GM23338 (cell line): ENCODE measurements around the gene RAB36. TPM values are rescaled to one million over a fixed set of nuclear protein-coding genes. Genes with fewer than 3 reads are reported as not detected.

Source experiments
- ATAC-seq: fragments of 200-7000 bp; cut with Tn5 transposase; 3 replicates; pipeline ENCODE4 v1.9.1; 2020
- DNase-seq: peaks from one replicate; pipeline ENCODE4 v3.0.0-alpha.2; 2015; ENCODE audit warnings: low spot score
- H2AFZ ChIP-seq: fragments of 200-600 bp; sonication (generic); 2 replicates; pipeline ENCODE4 v1.8.0; 2016; ENCODE audit warnings: antibody characterized with exemption, mild to moderate bottlenecking, moderate library complexity
- H3F3A ChIP-seq: fragments of 200-600 bp; sonication (generic); replicated peaks from 2 replicates; pipeline ENCODE4 v1.8.0; 2017; ENCODE audit warnings: antibody characterized with exemption, mixed run types, low read depth
- H3K27ac ChIP-seq: fragments of 200-600 bp; sonication (generic); 2 replicates; pipeline ENCODE4 v1.6.1; 2016; ENCODE audit warnings: low read depth
- H3K27me3 ChIP-seq: fragments of 200-600 bp; sonication (generic); 2 replicates; pipeline ENCODE4 v1.8.0; 2016; ENCODE audit warnings: mild to moderate bottlenecking, mixed run types, moderate library complexity; ENCODE audit not compliant: insufficient read depth
- H3K36me3 ChIP-seq: fragments of 200-600 bp; sonication (generic); 2 replicates; pipeline ENCODE4 v1.8.0; 2016; ENCODE audit warnings: mild to moderate bottlenecking; ENCODE audit not compliant: insufficient read depth
- H3K4me1 ChIP-seq: fragments of 200-600 bp; sonication (generic); 2 replicates; pipeline ENCODE4 v1.8.0; 2016; ENCODE audit warnings: mild to moderate bottlenecking, moderate library complexity; ENCODE audit not compliant: insufficient read depth
- H3K4me2 ChIP-seq: fragments of 200-600 bp; sonication (generic); 2 replicates; pipeline ENCODE4 v1.7.1; 2017; ENCODE audit warnings: mixed run types
- H3K4me3 ChIP-seq: fragments of 200-600 bp; sonication (generic); 2 replicates; pipeline ENCODE4 v1.6.1; 2016; ENCODE audit warnings: mixed run types
- H3K79me2 ChIP-seq: fragments of 200-600 bp; sonication (generic); replicated peaks from 2 replicates; pipeline ENCODE4 v1.8.0; 2017; ENCODE audit warnings: mild to moderate bottlenecking; ENCODE audit not compliant: insufficient read depth
- H3K9me2 ChIP-seq: fragments of 200-600 bp; sonication (generic); 2 replicates; pipeline ENCODE4 v1.8.0; 2017; ENCODE audit not compliant: insufficient read depth
- H4K20me1 ChIP-seq: fragments of 200-600 bp; sonication (generic); replicated peaks from 2 replicates; pipeline ENCODE4 v1.8.0; 2017; ENCODE audit warnings: mild to moderate bottlenecking; ENCODE audit not compliant: insufficient read depth
- H3K27ac Mint-ChIP-seq: 2 replicates; pipeline ENCODE4 v1.8.0; 2020; ENCODE audit warnings: inconsistent platforms, mild to moderate bottlenecking, moderate library complexity, mixed read lengths
- H3K27me3 Mint-ChIP-seq: 3 replicates; pipeline ENCODE4 v1.8.0; 2022; ENCODE audit warnings: low read depth, mild to moderate bottlenecking, moderate library complexity, mixed read lengths, inconsistent platforms; ENCODE audit not compliant: insufficient read depth, poor library complexity
- H3K36me3 Mint-ChIP-seq: 3 replicates; pipeline ENCODE4 v1.8.0; 2021; ENCODE audit warnings: low read depth, mild to moderate bottlenecking, inconsistent platforms, moderate library complexity, mixed read lengths
- H3K4me1 Mint-ChIP-seq: 3 replicates; pipeline ENCODE4 v1.8.0; 2020; ENCODE audit warnings: mild to moderate bottlenecking, inconsistent platforms, mixed read lengths
- H3K4me3 Mint-ChIP-seq: 3 replicates; pipeline ENCODE4 v1.8.0; 2021; ENCODE audit warnings: moderate library complexity, mild to moderate bottlenecking, inconsistent platforms, mixed read lengths
- H3K9me3 Mint-ChIP-seq: 3 replicates; pipeline ENCODE4 v1.8.0; 2020; ENCODE audit warnings: moderate library complexity, mild to moderate bottlenecking, inconsistent platforms, mixed read lengths
- CREB1 ChIP-seq: fragments of 250-450 bp; sonication (Bioruptor Pico); IDR thresholded peaks from 2 replicates; pipeline ENCODE4 v1.5.0; 2020; ENCODE audit warnings: low read depth, mild to moderate bottlenecking, moderate library complexity
- ETS1 ChIP-seq: IDR thresholded peaks from 2 replicates; pipeline ENCODE4 v1.6.1; 2016; ENCODE audit warnings: antibody characterized with exemption
- EZH2 ChIP-seq: fragments of 200-600 bp; sonication (generic); IDR thresholded peaks from one replicate; pipeline ENCODE4 v1.8.0; 2017; ENCODE audit warnings: antibody characterized with exemption, mild to moderate bottlenecking, low read depth; ENCODE audit not compliant: unreplicated experiment
- EZH2phosphoT487 ChIP-seq: fragments of 200-600 bp; sonication (generic); IDR thresholded peaks from one replicate; pipeline ENCODE4 v1.8.1; 2018; ENCODE audit warnings: antibody characterized with exemption; ENCODE audit not compliant: unreplicated experiment
- JUNB ChIP-seq: IDR thresholded peaks from one replicate; pipeline ENCODE4 v1.6.1; 2016; ENCODE audit warnings: antibody characterized with exemption; ENCODE audit not compliant: unreplicated experiment
- NANOG ChIP-seq: IDR thresholded peaks from 2 replicates; pipeline ENCODE4 v1.6.1; 2016; ENCODE audit warnings: antibody characterized with exemption, borderline replicate concordance
- POLR2AphosphoS5 ChIP-seq: IDR thresholded peaks from 2 replicates; pipeline ENCODE4 v1.6.1; 2016; ENCODE audit warnings: antibody characterized with exemption, low read depth
- STAT1 ChIP-seq: IDR thresholded peaks from one replicate; pipeline ENCODE4 v1.6.1; 2016; ENCODE audit warnings: antibody characterized with exemption; ENCODE audit not compliant: unreplicated experiment
- ZNF114 ChIP-seq: fragments of 250-450 bp; sonication (Bioruptor Pico); IDR thresholded peaks from 2 replicates; pipeline ENCODE4 v1.5.0; 2020; ENCODE audit warnings: mild to moderate bottlenecking, moderate library complexity
- ZNF331 ChIP-seq: fragments of 250-450 bp; sonication (Bioruptor Pico); IDR thresholded peaks from 2 replicates; pipeline ENCODE4 v1.5.0; 2020; ENCODE audit warnings: low read depth, mild to moderate bottlenecking, moderate library complexity
- ZNF462 ChIP-seq: fragments of 250-450 bp; sonication (Bioruptor Pico); IDR thresholded peaks from 2 replicates; pipeline ENCODE4 v1.5.0; 2020; ENCODE audit warnings: mild to moderate bottlenecking, moderate library complexity
- polyA plus RNA-seq: library from polyadenylated mRNA; unstranded; fragments of >200 nt; fragmentation: Nextera tagmentation; extraction: Ambion mirVana; gene quantifications from 2 replicates; pipeline ENCODE4 v1.2.1, GENCODE V29; 2016
- total RNA-seq: library from RNA; depleted of rRNA; stranded (reverse); fragments of >200 nt; shearing (Covaris generic); gene quantifications from 2 replicates; pipeline ENCODE4 v1.2.3, GENCODE V29; 2014
- TF ChIP-seq, protein P1 (sequence below), 2 experiments: fragments of 200-600 bp in 1 of 2; sonication (generic) in 1 of 2; conservative IDR thresholded peaks; 2 replicates each; pipeline versions ENCODE4 v1.5.1 to v1.6.1; 2016 to 2017; ENCODE audit warnings: antibody characterized with exemption in 2 of 2, low read depth in 2 of 2, mild to moderate bottlenecking in 2 of 2, moderate library complexity in 1 of 2
- TF ChIP-seq, protein P2 (sequence below): IDR thresholded peaks from one replicate; pipeline ENCODE4 v1.6.1; 2018; ENCODE audit warnings: antibody characterized with exemption; ENCODE audit not compliant: unreplicated experiment

Gene RAB36
- total and polyA plus RNA-seq, 2 experiments from 2014 or later: 0.58 to 1.2 TPM

GRCh38 chr22:23098718-23099530, 46.4 kb upstream of the RAB36 start:
- no peak for TF ChIP-seq ZNF462 (CRISPR knock-in tag)
- TF ChIP-seq STAT1: no peak
- TF ChIP-seq, protein P1, sequence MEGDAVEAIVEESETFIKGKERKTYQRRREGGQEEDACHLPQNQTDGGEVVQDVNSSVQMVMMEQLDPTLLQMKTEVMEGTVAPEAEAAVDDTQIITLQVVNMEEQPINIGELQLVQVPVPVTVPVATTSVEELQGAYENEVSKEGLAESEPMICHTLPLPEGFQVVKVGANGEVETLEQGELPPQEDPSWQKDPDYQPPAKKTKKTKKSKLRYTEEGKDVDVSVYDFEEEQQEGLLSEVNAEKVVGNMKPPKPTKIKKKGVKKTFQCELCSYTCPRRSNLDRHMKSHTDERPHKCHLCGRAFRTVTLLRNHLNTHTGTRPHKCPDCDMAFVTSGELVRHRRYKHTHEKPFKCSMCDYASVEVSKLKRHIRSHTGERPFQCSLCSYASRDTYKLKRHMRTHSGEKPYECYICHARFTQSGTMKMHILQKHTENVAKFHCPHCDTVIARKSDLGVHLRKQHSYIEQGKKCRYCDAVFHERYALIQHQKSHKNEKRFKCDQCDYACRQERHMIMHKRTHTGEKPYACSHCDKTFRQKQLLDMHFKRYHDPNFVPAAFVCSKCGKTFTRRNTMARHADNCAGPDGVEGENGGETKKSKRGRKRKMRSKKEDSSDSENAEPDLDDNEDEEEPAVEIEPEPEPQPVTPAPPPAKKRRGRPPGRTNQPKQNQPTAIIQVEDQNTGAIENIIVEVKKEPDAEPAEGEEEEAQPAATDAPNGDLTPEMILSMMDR (conservative IDR thresholded peaks at IDR 0.05; ENCODE audit: low read depth in 2 of 2): no peak
- no peak for TF ChIP-seq CREB1
- no peak for TF ChIP-seq JUNB
- no peak for TF ChIP-seq ETS1
- TF ChIP-seq EZH2: no peak
- TF ChIP-seq, protein P2, sequence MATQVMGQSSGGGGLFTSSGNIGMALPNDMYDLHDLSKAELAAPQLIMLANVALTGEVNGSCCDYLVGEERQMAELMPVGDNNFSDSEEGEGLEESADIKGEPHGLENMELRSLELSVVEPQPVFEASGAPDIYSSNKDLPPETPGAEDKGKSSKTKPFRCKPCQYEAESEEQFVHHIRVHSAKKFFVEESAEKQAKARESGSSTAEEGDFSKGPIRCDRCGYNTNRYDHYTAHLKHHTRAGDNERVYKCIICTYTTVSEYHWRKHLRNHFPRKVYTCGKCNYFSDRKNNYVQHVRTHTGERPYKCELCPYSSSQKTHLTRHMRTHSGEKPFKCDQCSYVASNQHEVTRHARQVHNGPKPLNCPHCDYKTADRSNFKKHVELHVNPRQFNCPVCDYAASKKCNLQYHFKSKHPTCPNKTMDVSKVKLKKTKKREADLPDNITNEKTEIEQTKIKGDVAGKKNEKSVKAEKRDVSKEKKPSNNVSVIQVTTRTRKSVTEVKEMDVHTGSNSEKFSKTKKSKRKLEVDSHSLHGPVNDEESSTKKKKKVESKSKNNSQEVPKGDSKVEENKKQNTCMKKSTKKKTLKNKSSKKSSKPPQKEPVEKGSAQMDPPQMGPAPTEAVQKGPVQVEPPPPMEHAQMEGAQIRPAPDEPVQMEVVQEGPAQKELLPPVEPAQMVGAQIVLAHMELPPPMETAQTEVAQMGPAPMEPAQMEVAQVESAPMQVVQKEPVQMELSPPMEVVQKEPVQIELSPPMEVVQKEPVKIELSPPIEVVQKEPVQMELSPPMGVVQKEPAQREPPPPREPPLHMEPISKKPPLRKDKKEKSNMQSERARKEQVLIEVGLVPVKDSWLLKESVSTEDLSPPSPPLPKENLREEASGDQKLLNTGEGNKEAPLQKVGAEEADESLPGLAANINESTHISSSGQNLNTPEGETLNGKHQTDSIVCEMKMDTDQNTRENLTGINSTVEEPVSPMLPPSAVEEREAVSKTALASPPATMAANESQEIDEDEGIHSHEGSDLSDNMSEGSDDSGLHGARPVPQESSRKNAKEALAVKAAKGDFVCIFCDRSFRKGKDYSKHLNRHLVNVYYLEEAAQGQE: no peak
- no peak for TF ChIP-seq ZNF331
- no peak for TF ChIP-seq NANOG
- TF ChIP-seq ZNF114 (CRISPR knock-in tag): no peak
- no peak for TF ChIP-seq EZH2phosphoT487
- no peak for TF ChIP-seq POLR2AphosphoS5
- Mint-ChIP-seq H3K27me3 (peaks cover 8% of the 10 kb centered on the region), H3K27ac (no peak overlapping the region), H3K4me1 (no peaks in the 10 kb centered on the region), H3K36me3 (no peaks in the 10 kb centered on the region; the same call in 2 of the 3 replicates), H3K4me3 (no peak overlapping the region), H3K9me3 (no peaks in the 10 kb centered on the region)
- Histone ChIP-seq H3K4me3 (no peak overlapping the region), H3K27ac (no peak overlapping the region), H3K36me3 (no peaks in the 10 kb centered on the region), H3K9me2 (no peaks in the 10 kb centered on the region), H2AFZ (no peak overlapping the region), H3K4me2 (no peak overlapping the region), H3K27me3 (no peaks in the 10 kb centered on the region), H3K79me2 (no peaks in the 10 kb centered on the region), H3F3A (no peaks in the 10 kb centered on the region), H4K20me1 (no peaks in the 10 kb centered on the region), H3K4me1 (no peaks in the 10 kb centered on the region)
- DNase-seq (no peak), ATAC-seq (no peak)
